Measurements from ENCODE around the gene CCDC124.

The CCDC124 gene

GRCh38 chr19:17920527-17920926 lies 12.3 kb upstream of the CCDC124 start:
- no peak for DNase-seq (ENCODE audit: low read depth in 2 of 2)
- no peak for TF ChIP-seq CTCF (IDR thresholded peaks at IDR 0.05; ENCODE audit: low read depth, low read length)
- H3K4me3 ChIP-seq (replicated peaks in 1 of 2; ENCODE audit: low read depth in 2 of 2, low read length in 2 of 2): no peak overlapping the region

- DNase-seq (ENCODE audit: low read depth in 2 of 2): no peak
- no peak overlapping the region for H3K4me3 ChIP-seq (replicated peaks in 1 of 2; ENCODE audit: low read depth in 2 of 2, low read length in 2 of 2)
- TF ChIP-seq CTCF (IDR thresholded peaks at IDR 0.05; ENCODE audit: low read depth, low read length): no peak
Observed at GRCh38 chr19:17922138-17922537, 10.7 kb upstream of the CCDC124 start.

- no peak for DNase-seq (ENCODE audit: low read depth in 2 of 2)
- no peak for TF ChIP-seq CTCF (IDR thresholded peaks at IDR 0.05; ENCODE audit: low read depth, low read length)
Observed at GRCh38 chr19:17926044-17926443, 6.8 kb upstream of the CCDC124 start.

GRCh38 chr19:17929056-17929455 lies 3.8 kb upstream of the CCDC124 start:
- no peak for DNase-seq (ENCODE audit: low read depth in 2 of 2)
- TF ChIP-seq CTCF (IDR thresholded peaks at IDR 0.05; ENCODE audit: low read depth, low read length): no peak
- no peak overlapping the region for H3K4me3 ChIP-seq (replicated peaks in 1 of 2; ENCODE audit: low read depth in 2 of 2, low read length in 2 of 2)

More at GRCh38 chr19:17926044-17926443, 6.8 kb upstream of the CCDC124 start:
- H3K4me3 ChIP-seq (replicated peaks in 1 of 2; ENCODE audit: low read depth in 2 of 2, low read length in 2 of 2): no peak overlapping the region

- no peak for TF ChIP-seq CTCF (IDR thresholded peaks at IDR 0.05; ENCODE audit: low read depth, low read length)
- DNase-seq (ENCODE audit: low read depth in 2 of 2): no peak
- H3K4me3 ChIP-seq (replicated peaks in 1 of 2; ENCODE audit: low read depth in 2 of 2, low read length in 2 of 2): peak overlapping the region in 1 of 2 donors; percentile 92
Observed at GRCh38 chr19:17931532-17932191, 1.2 kb upstream of the CCDC124 start.

- no peak for TF ChIP-seq CTCF (IDR thresholded peaks at IDR 0.05; ENCODE audit: low read depth, low read length)
- DNase-seq (ENCODE audit: low read depth in 2 of 2): peak; percentile 36 to 62
- peak overlapping the region; percentile 74 to 92 for H3K4me3 ChIP-seq (replicated peaks in 1 of 2; ENCODE audit: low read depth in 2 of 2, low read length in 2 of 2)
Observed at GRCh38 chr19:17933414-17934129, 757 bp downstream of the CCDC124 start.
